PFSK-1 (cell line): Measurements from ENCODE around the gene GOLT1B.

Experiments
- FOXP2 ChIP-seq: optimal IDR thresholded peaks from 2 replicates; pipeline ENCODE3; 2011; ENCODE audit warnings: borderline replicate concordance, control low read depth, inconsistent platforms; ENCODE audit not compliant: insufficient read depth; ENCODE audit errors: extremely low read length, extremely low read depth
- POLR2AphosphoS5 ChIP-seq: IDR thresholded peaks from 2 replicates; pipeline ENCODE4 v1.6.1; 2012; ENCODE audit warnings: low read depth, mild to moderate bottlenecking, control low read depth, low read length, moderate library complexity
- TAF1 ChIP-seq: IDR thresholded peaks from 2 replicates; pipeline ENCODE4 v1.6.1; 2012; ENCODE audit warnings: low read length, control low read depth, borderline replicate concordance; ENCODE audit not compliant: insufficient read depth
- TF ChIP-seq, protein P1 (sequence below), 2 experiments: IDR thresholded peaks; 2 replicates each; pipeline versions ENCODE4 v1.6.1 to v1.8.0; 2011 to 2012; ENCODE audit warnings: low read depth in 2 of 2, low read length in 2 of 2, control low read depth in 1 of 2, inconsistent platforms in 1 of 2, mild to moderate bottlenecking in 1 of 2, moderate library complexity in 1 of 2; ENCODE audit not compliant: insufficient read depth in 1 of 2

GRCh38 chr12:21559855-21560569 is 58.4 kb downstream of the GOLT1B start:
- TF ChIP-seq TAF1 (no peak), POLR2AphosphoS5 (no peak), FOXP2 (no peak)
- TF ChIP-seq, protein P1, sequence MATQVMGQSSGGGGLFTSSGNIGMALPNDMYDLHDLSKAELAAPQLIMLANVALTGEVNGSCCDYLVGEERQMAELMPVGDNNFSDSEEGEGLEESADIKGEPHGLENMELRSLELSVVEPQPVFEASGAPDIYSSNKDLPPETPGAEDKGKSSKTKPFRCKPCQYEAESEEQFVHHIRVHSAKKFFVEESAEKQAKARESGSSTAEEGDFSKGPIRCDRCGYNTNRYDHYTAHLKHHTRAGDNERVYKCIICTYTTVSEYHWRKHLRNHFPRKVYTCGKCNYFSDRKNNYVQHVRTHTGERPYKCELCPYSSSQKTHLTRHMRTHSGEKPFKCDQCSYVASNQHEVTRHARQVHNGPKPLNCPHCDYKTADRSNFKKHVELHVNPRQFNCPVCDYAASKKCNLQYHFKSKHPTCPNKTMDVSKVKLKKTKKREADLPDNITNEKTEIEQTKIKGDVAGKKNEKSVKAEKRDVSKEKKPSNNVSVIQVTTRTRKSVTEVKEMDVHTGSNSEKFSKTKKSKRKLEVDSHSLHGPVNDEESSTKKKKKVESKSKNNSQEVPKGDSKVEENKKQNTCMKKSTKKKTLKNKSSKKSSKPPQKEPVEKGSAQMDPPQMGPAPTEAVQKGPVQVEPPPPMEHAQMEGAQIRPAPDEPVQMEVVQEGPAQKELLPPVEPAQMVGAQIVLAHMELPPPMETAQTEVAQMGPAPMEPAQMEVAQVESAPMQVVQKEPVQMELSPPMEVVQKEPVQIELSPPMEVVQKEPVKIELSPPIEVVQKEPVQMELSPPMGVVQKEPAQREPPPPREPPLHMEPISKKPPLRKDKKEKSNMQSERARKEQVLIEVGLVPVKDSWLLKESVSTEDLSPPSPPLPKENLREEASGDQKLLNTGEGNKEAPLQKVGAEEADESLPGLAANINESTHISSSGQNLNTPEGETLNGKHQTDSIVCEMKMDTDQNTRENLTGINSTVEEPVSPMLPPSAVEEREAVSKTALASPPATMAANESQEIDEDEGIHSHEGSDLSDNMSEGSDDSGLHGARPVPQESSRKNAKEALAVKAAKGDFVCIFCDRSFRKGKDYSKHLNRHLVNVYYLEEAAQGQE (IDR thresholded peaks at IDR 0.05; ENCODE audit: insufficient read depth in 1 of 2, low read depth in 2 of 2, low read length in 2 of 2): no peak
